ENCODE data around the gene NUSAP1. TPM values are rescaled to one million over a fixed set of nuclear protein-coding genes. Genes with fewer than 3 reads are reported as not detected.

NUSAP1 gene
- total RNA-seq, 1 donor from 2014 or later, result 3.7 TPM

DNA sequence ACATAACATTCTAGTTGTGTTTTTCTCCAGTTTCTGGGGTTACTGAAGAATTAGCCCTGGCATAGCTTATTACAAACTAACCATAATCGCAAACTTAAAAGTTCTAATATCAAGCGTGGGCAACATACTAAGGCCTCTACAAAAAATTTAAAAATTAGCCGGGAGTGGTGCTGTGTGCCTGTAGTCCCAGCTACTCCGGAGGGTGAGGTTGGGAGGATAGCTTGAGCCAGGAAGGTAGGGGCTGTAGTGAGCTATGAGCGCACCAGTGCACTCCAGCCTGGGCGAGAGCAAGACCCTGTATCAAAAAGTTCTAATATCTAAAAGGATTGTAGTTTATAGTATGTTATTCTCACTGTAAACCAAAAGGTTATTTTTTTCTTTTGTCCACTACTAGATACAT, 1.4 kb upstream of the NUSAP1 start:
- TF ChIP-seq, protein P1, sequence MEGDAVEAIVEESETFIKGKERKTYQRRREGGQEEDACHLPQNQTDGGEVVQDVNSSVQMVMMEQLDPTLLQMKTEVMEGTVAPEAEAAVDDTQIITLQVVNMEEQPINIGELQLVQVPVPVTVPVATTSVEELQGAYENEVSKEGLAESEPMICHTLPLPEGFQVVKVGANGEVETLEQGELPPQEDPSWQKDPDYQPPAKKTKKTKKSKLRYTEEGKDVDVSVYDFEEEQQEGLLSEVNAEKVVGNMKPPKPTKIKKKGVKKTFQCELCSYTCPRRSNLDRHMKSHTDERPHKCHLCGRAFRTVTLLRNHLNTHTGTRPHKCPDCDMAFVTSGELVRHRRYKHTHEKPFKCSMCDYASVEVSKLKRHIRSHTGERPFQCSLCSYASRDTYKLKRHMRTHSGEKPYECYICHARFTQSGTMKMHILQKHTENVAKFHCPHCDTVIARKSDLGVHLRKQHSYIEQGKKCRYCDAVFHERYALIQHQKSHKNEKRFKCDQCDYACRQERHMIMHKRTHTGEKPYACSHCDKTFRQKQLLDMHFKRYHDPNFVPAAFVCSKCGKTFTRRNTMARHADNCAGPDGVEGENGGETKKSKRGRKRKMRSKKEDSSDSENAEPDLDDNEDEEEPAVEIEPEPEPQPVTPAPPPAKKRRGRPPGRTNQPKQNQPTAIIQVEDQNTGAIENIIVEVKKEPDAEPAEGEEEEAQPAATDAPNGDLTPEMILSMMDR (IDR thresholded peaks at IDR 0.05; ENCODE audit: insufficient read depth, low read length, severe bottlenecking), result no peak
- no peak overlapping the region for H3K4me3 ChIP-seq (ENCODE audit: low read depth, low read length)
- no peaks in the 10 kb centered on the region for H3K27me3 ChIP-seq (ENCODE audit: control insufficient read depth, insufficient read depth, low read length)
- H3K36me3 ChIP-seq (ENCODE audit: control insufficient read depth, insufficient read depth, low read length), result no peaks in the 10 kb centered on the region
- FAIRE-seq (no peak), DNase-seq (ENCODE audit: low read depth) (no peak)

- Histone ChIP-seq H3K4me3 (ENCODE audit: low read depth, low read length) (peak overlapping the region; percentile 98), H3K27me3 (ENCODE audit: control insufficient read depth, insufficient read depth, low read length) (no peaks in the 10 kb centered on the region), H3K36me3 (ENCODE audit: control insufficient read depth, insufficient read depth, low read length) (no peaks in the 10 kb centered on the region)
- no peak for FAIRE-seq
- DNase-seq (ENCODE audit: low read depth), result peak; percentile 49
- TF ChIP-seq, protein P1 (IDR thresholded peaks at IDR 0.05; ENCODE audit: insufficient read depth, low read length, severe bottlenecking), result peak; percentile 82
These were observed 868 bp upstream of the NUSAP1 start for GRCh38 chr15:41331833-41332193.

- FAIRE-seq (no peak), DNase-seq (ENCODE audit: low read depth) (peak; percentile 49)
- H3K27me3 ChIP-seq (ENCODE audit: control insufficient read depth, insufficient read depth, low read length), result no peaks in the 10 kb centered on the region
- TF ChIP-seq, protein P1 (IDR thresholded peaks at IDR 0.05; ENCODE audit: insufficient read depth, low read length, severe bottlenecking), result no peak
- H3K36me3 ChIP-seq (ENCODE audit: control insufficient read depth, insufficient read depth, low read length), result no peaks in the 10 kb centered on the region
- peak overlapping the region; percentile 98 for H3K4me3 ChIP-seq (ENCODE audit: low read depth, low read length)
These were observed 413 bp downstream of the NUSAP1 start for GRCh38 chr15:41333026-41333562.

DNA sequence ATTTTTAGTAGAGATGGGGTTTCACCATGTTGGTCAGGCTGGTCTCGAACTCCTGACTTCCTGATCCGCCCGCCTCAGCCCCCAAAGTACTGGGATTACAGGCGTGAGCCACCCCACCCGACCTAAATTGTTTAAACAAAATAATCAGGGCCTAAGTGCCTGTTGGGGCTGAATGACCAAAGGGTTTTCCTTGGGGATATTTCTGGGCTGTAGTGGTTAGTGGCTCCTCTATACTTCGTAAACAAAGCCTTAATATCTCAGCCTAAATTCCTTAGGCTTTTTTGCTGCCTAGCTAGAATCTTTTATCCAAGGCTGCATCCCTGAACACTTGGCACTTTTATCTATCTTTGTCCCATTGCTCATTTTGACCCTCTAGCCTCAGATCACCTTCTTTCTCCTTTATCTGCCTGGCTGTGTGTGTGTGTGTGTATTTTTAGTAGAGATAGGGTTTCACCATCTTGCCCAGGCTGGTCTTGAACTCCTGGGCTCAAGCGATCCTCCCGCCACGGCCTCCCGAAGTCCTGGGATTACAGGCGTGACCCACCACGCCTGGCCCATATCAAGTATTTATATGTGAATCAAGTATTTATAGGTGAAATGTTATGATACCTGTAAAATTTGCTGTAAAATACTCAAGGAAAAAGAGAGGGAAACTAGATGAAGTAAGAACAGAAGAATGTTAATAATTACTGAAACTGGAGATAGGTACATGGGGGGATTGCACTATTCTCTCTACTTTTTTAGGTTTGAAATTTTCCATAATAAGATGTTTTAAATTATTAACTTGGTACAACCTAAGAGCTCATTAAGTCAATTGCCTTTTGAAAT, 1.8 kb downstream of the NUSAP1 start:
- Histone ChIP-seq H3K27me3 (ENCODE audit: control insufficient read depth, insufficient read depth, low read length) (no peaks in the 10 kb centered on the region), H3K36me3 (ENCODE audit: control insufficient read depth, insufficient read depth, low read length) (no peaks in the 10 kb centered on the region), H3K4me3 (ENCODE audit: low read depth, low read length) (no peak overlapping the region)
- FAIRE-seq, result no peak
- TF ChIP-seq, protein P1 (IDR thresholded peaks at IDR 0.05; ENCODE audit: insufficient read depth, low read length, severe bottlenecking), result no peak
- DNase-seq (ENCODE audit: low read depth), result no peak

- FAIRE-seq (no peak), DNase-seq (ENCODE audit: low read depth) (no peak)
- Histone ChIP-seq H3K36me3 (ENCODE audit: control insufficient read depth, insufficient read depth, low read length) (no peaks in the 10 kb centered on the region), H3K27me3 (ENCODE audit: control insufficient read depth, insufficient read depth, low read length) (no peaks in the 10 kb centered on the region), H3K4me3 (ENCODE audit: low read depth, low read length) (no peak overlapping the region)
- TF ChIP-seq, protein P1 (IDR thresholded peaks at IDR 0.05; ENCODE audit: insufficient read depth, low read length, severe bottlenecking), result no peak
These were observed 3.9 kb downstream of the NUSAP1 start for GRCh38 chr15:41336549-41336948.
